HG03280 (cell line): Measurements from ENCODE around the gene CCNL1.
"Not testable (repeated sequence)": the region's sequence is repeated elsewhere in the genome, so short reads cannot be mapped to it uniquely, and the experiment has no call there.

Experiments used
- ATAC-seq: cut with Tn5 transposase; IDR thresholded peaks from one replicate; pipeline ENCODE4 v1.9.1; 2021; ENCODE audit warnings: mild to moderate bottlenecking, moderate library complexity; ENCODE audit not compliant: unreplicated experiment

Gene CCNL1

DNA sequence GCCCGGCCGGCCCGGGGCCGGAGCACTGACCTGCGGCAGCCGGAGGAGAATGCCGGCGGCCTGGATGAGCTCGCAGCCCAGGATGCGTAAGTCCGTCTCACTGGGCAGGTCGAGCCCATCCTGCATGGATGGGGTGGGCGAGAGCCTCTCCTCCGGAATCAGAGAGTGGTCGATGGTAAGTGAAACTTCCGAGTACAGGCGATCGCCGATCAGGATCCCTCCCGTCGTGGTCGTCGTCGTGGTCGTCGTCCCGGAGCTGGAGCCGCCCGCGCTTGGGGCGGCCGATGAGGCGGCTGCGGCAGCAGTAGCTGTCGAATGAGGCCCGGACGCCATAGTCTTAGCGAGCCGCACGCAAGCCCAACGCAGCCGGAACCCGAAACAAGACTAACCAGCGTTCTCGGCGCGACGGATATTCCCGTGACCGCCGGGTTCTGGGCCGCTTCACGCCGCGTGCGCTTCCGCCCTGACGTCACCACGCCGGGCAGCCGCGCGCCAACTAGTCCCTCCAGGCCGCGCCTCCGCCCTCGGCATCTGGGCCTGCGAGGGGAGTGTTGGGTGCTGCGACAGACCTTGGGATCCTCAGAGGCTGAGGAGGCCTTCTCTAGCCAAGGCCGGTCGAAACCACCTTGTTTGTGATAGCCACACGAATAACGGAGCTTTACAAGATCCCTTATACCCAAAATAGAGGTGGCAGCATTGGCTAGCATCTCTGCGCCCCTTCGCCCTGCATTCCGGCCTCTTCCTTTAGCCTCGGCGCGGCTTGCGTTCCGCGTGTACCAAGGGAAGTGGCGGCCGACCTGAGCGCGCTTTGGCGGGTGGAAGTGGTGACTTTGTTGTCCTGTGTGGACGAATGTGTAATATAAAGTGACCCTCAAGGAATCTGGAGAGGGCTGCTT, at the start of gene CCNL1:
Gene CCNL1, minus strand, starts transcription at position 386 of the 896 bp plus-strand sequence. Its CDS starts 53 bp downstream, at position 333.
- ATAC-seq: peak; percentile 79

GRCh38 chr3:157204880-157205279, 44.9 kb upstream of the CCNL1 start:
- ATAC-seq: no peak

- ATAC-seq: no peak
Observed at GRCh38 chr3:157204431-157204830, 44.5 kb upstream of the CCNL1 start.

DNA sequence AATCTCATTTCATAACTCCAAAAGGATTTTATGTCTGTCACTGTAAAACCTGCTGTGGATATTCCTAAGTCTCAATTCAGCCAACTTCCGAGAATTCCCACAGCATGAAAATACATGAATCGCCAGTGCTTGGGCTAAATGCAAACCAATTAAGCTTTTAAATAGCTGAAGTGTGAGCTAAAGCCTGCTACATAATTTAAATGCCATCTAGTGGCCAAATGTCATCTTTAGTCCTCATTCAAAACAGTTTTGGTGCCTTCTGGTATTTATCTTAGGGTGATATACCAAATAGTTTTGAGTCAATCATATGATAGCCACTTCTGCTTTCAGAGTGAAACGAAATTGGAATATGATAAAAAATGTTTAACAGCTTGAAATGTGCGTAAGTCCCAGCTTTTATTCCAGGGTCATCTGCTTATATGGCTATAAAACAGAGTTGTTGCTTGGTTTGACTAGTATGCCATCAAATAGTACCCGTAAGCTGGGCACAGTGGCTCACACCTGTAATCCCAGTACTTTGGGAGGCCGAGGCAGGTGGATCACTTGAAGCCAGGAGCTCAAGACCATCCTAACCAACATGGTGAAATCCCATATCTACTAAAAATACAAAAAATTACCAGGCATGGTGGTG, 41.8 kb upstream of the CCNL1 start:
- peak; percentile 75 for ATAC-seq

- no peak for ATAC-seq
Observed at GRCh38 chr3:157199841-157200240, 39.9 kb upstream of the CCNL1 start.

DNA sequence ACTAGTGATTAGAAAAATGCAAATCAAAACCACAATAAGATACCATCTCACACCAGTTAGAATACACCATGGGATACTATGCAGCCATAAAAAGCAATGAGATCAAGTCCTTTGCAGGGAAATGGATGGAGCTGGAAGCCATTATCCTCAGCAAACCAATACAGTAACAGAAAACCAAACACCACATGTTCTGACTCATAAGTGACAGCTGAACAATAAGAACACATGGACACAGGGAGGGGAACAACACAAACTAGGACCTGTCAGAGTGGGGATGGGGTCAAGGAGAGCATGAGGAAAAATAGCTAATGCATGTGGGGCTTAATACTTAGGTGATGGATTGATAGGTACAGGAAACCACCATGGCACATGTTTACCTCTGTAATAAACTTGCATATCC, 36.0 kb upstream of the CCNL1 start:
- ATAC-seq: no peak

GRCh38 chr3:157191149-157191548, 31.2 kb upstream of the CCNL1 start:
- not testable (repeated sequence) for ATAC-seq

GRCh38 chr3:157190380-157190872, 30.5 kb upstream of the CCNL1 start:
- no peak for ATAC-seq

- ATAC-seq: no peak
Observed at GRCh38 chr3:157188391-157188790, 28.4 kb upstream of the CCNL1 start.

GRCh38 chr3:157182879-157183278, 22.9 kb upstream of the CCNL1 start:
- no peak for ATAC-seq

DNA sequence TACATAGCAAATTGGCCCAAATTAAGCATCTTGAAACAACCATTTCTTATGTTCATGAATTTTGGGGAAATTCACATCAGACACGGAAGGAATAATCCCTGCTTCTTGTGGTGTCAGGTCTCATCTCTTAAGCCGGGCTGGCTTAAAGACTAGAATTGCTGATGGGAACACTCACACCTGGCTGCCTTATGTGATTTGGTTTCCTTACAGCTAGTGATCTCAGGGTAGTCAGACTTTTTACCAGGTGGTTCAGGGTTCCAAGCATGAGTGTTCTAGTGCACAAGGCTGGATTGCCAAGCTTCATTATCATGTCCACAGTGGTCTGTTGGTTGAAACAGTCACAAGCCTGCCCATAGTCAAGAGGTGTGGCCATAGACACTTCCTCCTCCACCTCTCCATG, 20.3 kb upstream of the CCNL1 start:
- no peak for ATAC-seq

DNA sequence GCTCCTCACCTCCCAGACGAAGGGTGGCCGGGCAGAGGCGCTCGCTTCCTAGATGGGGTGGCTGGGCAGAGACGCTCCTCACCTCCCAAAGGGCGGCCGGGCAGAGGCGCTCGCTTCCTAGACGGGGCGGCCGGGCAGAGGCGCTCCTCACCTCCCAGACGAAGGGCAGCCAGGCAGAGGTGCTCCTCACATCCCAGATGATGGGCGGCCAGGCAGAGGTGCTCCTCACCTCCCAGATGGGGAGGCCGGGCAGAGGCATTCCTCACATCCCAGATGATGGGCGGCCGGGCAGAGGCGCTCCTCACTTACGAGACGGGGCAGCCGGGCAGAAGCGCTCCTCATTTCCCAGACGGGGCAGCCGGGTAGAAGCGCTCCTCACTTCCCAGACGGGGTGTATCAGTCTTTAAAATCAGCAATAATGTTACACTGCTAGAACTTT, 19.4 kb upstream of the CCNL1 start:
- no peak for ATAC-seq

GRCh38 chr3:157178503-157179364, 18.8 kb upstream of the CCNL1 start:
- ATAC-seq: not testable (repeated sequence)

- not testable (repeated sequence) for ATAC-seq
Observed at GRCh38 chr3:157177801-157178453, 18.0 kb upstream of the CCNL1 start.

GRCh38 chr3:157176934-157177333, 17.0 kb upstream of the CCNL1 start:
- no peak for ATAC-seq

DNA sequence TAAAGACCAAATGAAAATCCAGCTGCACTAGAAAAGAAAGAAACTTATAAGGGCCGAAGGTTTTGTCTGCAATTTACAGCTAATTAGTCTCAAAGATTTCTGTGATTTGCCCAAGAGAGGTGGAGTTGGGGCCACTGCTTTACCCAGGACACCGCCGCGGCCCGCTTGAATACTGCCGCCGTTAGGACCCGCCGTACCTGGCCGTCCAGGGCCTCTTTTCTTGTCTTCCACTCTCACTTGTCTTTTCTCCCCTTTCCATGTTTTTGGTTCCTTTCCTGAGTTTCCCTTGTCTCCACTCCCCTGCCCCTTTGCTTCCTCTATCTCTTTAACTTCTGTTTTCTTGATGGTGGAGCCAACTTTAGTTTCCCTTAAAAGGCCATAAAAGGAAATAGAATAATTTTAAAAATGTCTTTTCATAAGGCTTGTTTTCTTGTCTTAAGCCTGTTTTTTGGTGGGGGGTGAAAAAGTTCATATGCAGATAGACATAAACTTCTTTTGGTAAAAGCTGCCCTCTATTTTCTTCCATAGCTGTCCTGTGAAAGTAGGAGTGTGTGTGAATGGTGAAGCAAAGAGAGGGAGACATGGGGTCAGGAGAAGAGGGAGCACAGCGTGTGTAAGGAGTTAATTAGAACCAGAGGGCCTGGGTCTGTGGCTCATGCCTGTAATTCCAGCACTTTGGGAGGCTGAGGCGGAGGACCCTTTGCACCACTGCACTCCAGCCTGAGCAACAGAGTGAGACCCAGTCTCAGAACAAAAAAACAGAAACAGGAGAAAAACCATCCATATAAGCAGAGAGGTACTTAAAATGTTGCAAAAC, 16.0 kb upstream of the CCNL1 start:
- no peak for ATAC-seq

- ATAC-seq: peak; percentile 92
Observed at GRCh38 chr3:157174649-157175498, 14.9 kb upstream of the CCNL1 start.

GRCh38 chr3:157174290-157174648, 14.3 kb upstream of the CCNL1 start:
- peak; percentile 1 for ATAC-seq

DNA sequence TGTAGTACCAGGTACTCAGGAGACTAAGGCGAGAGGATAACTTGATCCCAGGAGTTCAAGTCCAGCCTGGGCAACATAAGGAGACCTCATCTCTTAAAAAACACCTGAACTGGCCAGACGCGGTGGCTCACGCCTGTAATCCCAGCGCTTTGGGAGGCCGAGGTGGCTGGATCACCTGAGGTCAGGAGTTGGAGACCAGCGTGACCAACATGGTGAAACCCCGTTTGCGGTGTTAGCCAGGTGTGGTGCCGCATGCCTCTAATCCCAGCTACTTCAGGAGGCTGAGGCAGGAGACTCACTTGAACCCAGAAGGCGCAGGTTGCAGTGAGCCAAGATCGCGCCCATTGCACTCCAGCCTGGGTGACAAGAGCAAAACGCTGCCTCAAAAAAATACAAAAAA, 13.4 kb upstream of the CCNL1 start:
- ATAC-seq: not testable (repeated sequence)
